H1 (cell line): ENCODE results near the gene KCNH6.

Experiments used
- CEBPB ChIP-seq: IDR thresholded peaks from 2 replicates; pipeline ENCODE4 v1.6.1; 2012; ENCODE audit warnings: low read depth, low read length
- CHD7 ChIP-seq: fragments of 300-600 bp; sonication (generic); IDR thresholded peaks from 2 replicates; pipeline ENCODE4 v1.7.1; 2012; ENCODE audit warnings: low read length, moderate library complexity, mild to moderate bottlenecking, inconsistent platforms; ENCODE audit not compliant: insufficient replicate concordance
- CTCF ChIP-seq, 3 experiments: IDR thresholded peaks; 1 replicate in 2 of 3; 2 replicates in 1 of 3; pipeline versions ENCODE4 v1.5.1 to v1.6.1; 2011; ENCODE audit warnings: low read length in 3 of 3, mild to moderate bottlenecking in 3 of 3, inconsistent platforms in 2 of 3, low read depth in 1 of 3, moderate library complexity in 1 of 3; ENCODE audit not compliant: insufficient read depth in 1 of 3; ENCODE audit errors: control extremely low read depth in 1 of 3
- EZH2 ChIP-seq: fragments of 200-600 bp; sonication (generic); IDR thresholded peaks from 2 replicates; pipeline ENCODE4 v1.7.1; 2012; ENCODE audit warnings: low read depth, mild to moderate bottlenecking, moderate library complexity, low read length, inconsistent platforms; ENCODE audit not compliant: severe bottlenecking
- HDAC2 ChIP-seq, 2 experiments: fragments of 300-600 bp in 1 of 2; sonication (generic) in 1 of 2; IDR thresholded peaks; 2 replicates each; pipeline ENCODE4 v1.6.1; 2011 to 2012; ENCODE audit warnings: low read depth in 2 of 2, low read length in 2 of 2, mild to moderate bottlenecking in 2 of 2, moderate library complexity in 2 of 2, borderline replicate concordance in 1 of 2, inconsistent platforms in 1 of 2
- HDAC6 ChIP-seq: IDR thresholded peaks from one replicate; pipeline ENCODE4 v1.7.1; 2012; ENCODE audit warnings: low read depth, mild to moderate bottlenecking, inconsistent platforms, low read length, moderate library complexity
- JUND ChIP-seq: IDR thresholded peaks from 2 replicates; pipeline ENCODE4 v1.6.1; 2011; ENCODE audit warnings: mild to moderate bottlenecking, improper control_type of control experiment, low read length
- MAFK ChIP-seq: IDR thresholded peaks from 2 replicates; pipeline ENCODE4 v1.6.1; 2012; ENCODE audit warnings: low read depth, mild to moderate bottlenecking, improper control_type of control experiment, low read length
- PHF8 ChIP-seq: fragments of 200-600 bp; sonication (generic); conservative IDR thresholded peaks from 2 replicates; pipeline ENCODE4 v1.7.1; 2012; ENCODE audit warnings: low read depth, mild to moderate bottlenecking, inconsistent platforms, low read length, moderate library complexity
- POLR2A ChIP-seq, 2 experiments: IDR thresholded peaks; 1 replicate in 1 of 2; 2 replicates in 1 of 2; pipeline ENCODE4 v1.6.1; 2011; ENCODE audit warnings: low read depth in 2 of 2, low read length in 2 of 2, mild to moderate bottlenecking in 2 of 2; ENCODE audit errors: control extremely low read depth in 1 of 2
- POLR2AphosphoS5 ChIP-seq: IDR thresholded peaks from 2 replicates; pipeline ENCODE4 v1.6.1; 2011; ENCODE audit warnings: low read depth, low read length
- RAD21 ChIP-seq, 2 experiments: IDR thresholded peaks in 1 of 2; conservative IDR thresholded peaks in 1 of 2; 2 replicates each; pipeline ENCODE4 v1.6.1; 2011; ENCODE audit warnings: low read depth in 2 of 2, low read length in 2 of 2, improper control_type of control experiment in 1 of 2, inconsistent platforms in 1 of 2, mild to moderate bottlenecking in 1 of 2, moderate library complexity in 1 of 2
- SP2 ChIP-seq: IDR thresholded peaks from 2 replicates; pipeline ENCODE4 v1.6.1; 2012; ENCODE audit warnings: mild to moderate bottlenecking, low read length, inconsistent platforms

GRCh38 chr17:63490329-63490728, 32.8 kb upstream of the KCNH6 start:
- TF ChIP-seq CTCF (IDR thresholded peaks at IDR 0.05; ENCODE audit: control extremely low read depth in 1 of 3, insufficient read depth in 1 of 3, low read depth in 1 of 3, low read length in 3 of 3) = peak; percentile 8 to 44 (median 41); a peak in 3 of 4 replicates
- no peak for TF ChIP-seq PHF8
- no peak for TF ChIP-seq CEBPB
- TF ChIP-seq POLR2AphosphoS5 = no peak
- no peak for TF ChIP-seq POLR2A (IDR thresholded peaks at IDR 0.05; ENCODE audit: control extremely low read depth in 1 of 2, low read depth in 2 of 2, low read length in 2 of 2)
- TF ChIP-seq HDAC2 (IDR thresholded peaks at IDR 0.05; ENCODE audit: borderline replicate concordance in 1 of 2, low read depth in 2 of 2, low read length in 2 of 2) = no peak
- no peak for TF ChIP-seq EZH2
- no peak for TF ChIP-seq JUND
- TF ChIP-seq MAFK = no peak
- no peak for TF ChIP-seq SP2
- no peak for TF ChIP-seq HDAC6
- no peak for TF ChIP-seq CHD7
- peak; percentile 30 to 33; a peak in 3 of 4 replicates for TF ChIP-seq RAD21 (IDR thresholded peaks at IDR 0.05 in 1 of 2, conservative IDR thresholded peaks at IDR 0.05 in 1 of 2; ENCODE audit: low read depth in 2 of 2, low read length in 2 of 2)
